ENCODE measurements around the gene DET1.
"Not testable (repeated sequence)": the region's sequence is repeated elsewhere in the genome, so short reads cannot be mapped to it uniquely, and the experiment has no call there.

Gene DET1

GRCh38 chr15:88491158-88491557 lies 55.3 kb downstream of the DET1 start:
- no peak overlapping the region for H3K4me3 Mint-ChIP-seq
- H3K27ac Mint-ChIP-seq: no peak overlapping the region
- H3K9me3 Mint-ChIP-seq: no peaks in the 10 kb centered on the region
- no peaks in the 10 kb centered on the region for H3K4me1 Mint-ChIP-seq
- no peak for DNase-seq (ENCODE audit: low spot score in 2 of 2)
- no peak for ATAC-seq
- no peaks in the 10 kb centered on the region for H3K36me3 Mint-ChIP-seq

- DNase-seq (ENCODE audit: low spot score in 2 of 2): no peak
- Mint-ChIP-seq H3K4me3 (no peak overlapping the region), H3K9me3 (no peaks in the 10 kb centered on the region), H3K36me3 (no peaks in the 10 kb centered on the region), H3K27ac (peak overlapping the region; percentile 20), H3K4me1 (no peaks in the 10 kb centered on the region)
- no peak for ATAC-seq
Measured at GRCh38 chr15:88490036-88490435, 56.4 kb downstream of the DET1 start.

- DNase-seq (ENCODE audit: low spot score in 2 of 2) (no peak), ATAC-seq (no peak)
- no peaks in the 10 kb centered on the region for H3K4me1 Mint-ChIP-seq
- no peak overlapping the region for H3K4me3 Mint-ChIP-seq
- H3K36me3 Mint-ChIP-seq: no peaks in the 10 kb centered on the region
- no peaks in the 10 kb centered on the region for H3K9me3 Mint-ChIP-seq
- H3K27ac Mint-ChIP-seq: peak overlapping the region; percentile 20
Measured at GRCh38 chr15:88489321-88489720, 57.2 kb downstream of the DET1 start.

GRCh38 chr15:88487796-88488523 lies 58.5 kb downstream of the DET1 start:
- Mint-ChIP-seq H3K9me3 (no peaks in the 10 kb centered on the region), H3K36me3 (no peaks in the 10 kb centered on the region), H3K27ac (peak overlapping the region; percentile 58), H3K4me1 (no peaks in the 10 kb centered on the region), H3K4me3 (no peak overlapping the region)
- DNase-seq (ENCODE audit: low spot score in 2 of 2) (no peak), ATAC-seq (no peak)

GRCh38 chr15:88487178-88487795 lies 59.2 kb downstream of the DET1 start:
- Mint-ChIP-seq H3K4me1 (no peaks in the 10 kb centered on the region), H3K27ac (peak overlapping the region; percentile 58), H3K9me3 (no peaks in the 10 kb centered on the region), H3K4me3 (no peak overlapping the region), H3K36me3 (no peaks in the 10 kb centered on the region)
- DNase-seq (ENCODE audit: low spot score in 2 of 2) (no peak), ATAC-seq (no peak)

- ATAC-seq (no peak), DNase-seq (ENCODE audit: low spot score in 2 of 2) (no peak)
- Mint-ChIP-seq H3K4me3 (no peak overlapping the region), H3K27ac (no peak overlapping the region), H3K9me3 (no peaks in the 10 kb centered on the region), H3K36me3 (no peaks in the 10 kb centered on the region), H3K4me1 (no peaks in the 10 kb centered on the region)
Measured at GRCh38 chr15:88484682-88485331, 61.7 kb downstream of the DET1 start.

GRCh38 chr15:88482263-88482662 lies 64.2 kb downstream of the DET1 start:
- Mint-ChIP-seq H3K36me3 (peaks cover 18% of the 10 kb centered on the region), H3K9me3 (no peaks in the 10 kb centered on the region), H3K4me3 (no peak overlapping the region), H3K27ac (no peak overlapping the region), H3K4me1 (no peaks in the 10 kb centered on the region)
- DNase-seq (ENCODE audit: low spot score in 2 of 2) (no peak), ATAC-seq (no peak)

GRCh38 chr15:88480981-88481380 lies 65.5 kb downstream of the DET1 start:
- DNase-seq (ENCODE audit: low spot score in 2 of 2) (no peak), ATAC-seq (no peak)
- H3K4me3 Mint-ChIP-seq: no peak overlapping the region
- H3K4me1 Mint-ChIP-seq: no peaks in the 10 kb centered on the region
- H3K9me3 Mint-ChIP-seq: no peaks in the 10 kb centered on the region
- no peak overlapping the region for H3K27ac Mint-ChIP-seq
- H3K36me3 Mint-ChIP-seq: peaks cover 28% of the 10 kb centered on the region

- Mint-ChIP-seq H3K4me1 (no peaks in the 10 kb centered on the region), H3K36me3 (peaks cover 46% of the 10 kb centered on the region), H3K27ac (no peak overlapping the region), H3K4me3 (no peak overlapping the region), H3K9me3 (no peaks in the 10 kb centered on the region)
- no peak for ATAC-seq
- no peak for DNase-seq (ENCODE audit: low spot score in 2 of 2)
Measured at GRCh38 chr15:88479169-88479568, 67.3 kb downstream of the DET1 start.

GRCh38 chr15:88477904-88478303 lies 68.6 kb downstream of the DET1 start:
- ATAC-seq (no peak), DNase-seq (ENCODE audit: low spot score in 2 of 2) (no peak)
- Mint-ChIP-seq H3K36me3 (peaks cover 56% of the 10 kb centered on the region), H3K9me3 (no peaks in the 10 kb centered on the region), H3K27ac (no peak overlapping the region), H3K4me3 (no peak overlapping the region), H3K4me1 (no peaks in the 10 kb centered on the region)

- Mint-ChIP-seq H3K36me3 (peaks cover 62% of the 10 kb centered on the region), H3K4me3 (no peak overlapping the region), H3K27ac (no peak overlapping the region), H3K9me3 (no peaks in the 10 kb centered on the region), H3K4me1 (peaks cover 4% of the 10 kb centered on the region)
- ATAC-seq (no peak), DNase-seq (ENCODE audit: low spot score in 2 of 2) (no peak)
Measured at GRCh38 chr15:88477126-88477525, 69.4 kb downstream of the DET1 start.

GRCh38 chr15:88476635-88477060 lies 69.8 kb downstream of the DET1 start:
- no peaks in the 10 kb centered on the region for H3K9me3 Mint-ChIP-seq
- no peak for DNase-seq (ENCODE audit: low spot score in 2 of 2)
- H3K27ac Mint-ChIP-seq: no peak overlapping the region
- peaks cover 67% of the 10 kb centered on the region for H3K36me3 Mint-ChIP-seq
- no peak for ATAC-seq
- peaks cover 9% of the 10 kb centered on the region for H3K4me1 Mint-ChIP-seq
- no peak overlapping the region for H3K4me3 Mint-ChIP-seq

GRCh38 chr15:88473661-88474293 lies 72.7 kb downstream of the DET1 start:
- ATAC-seq; H3K27ac Mint-ChIP-seq; DNase-seq (ENCODE audit: low spot score in 2 of 2); H3K4me3 Mint-ChIP-seq; H3K9me3 Mint-ChIP-seq: not testable (repeated sequence)
- peaks cover 64% of the 10 kb centered on the region for H3K36me3 Mint-ChIP-seq
- peaks cover 10% of the 10 kb centered on the region for H3K4me1 Mint-ChIP-seq

- Mint-ChIP-seq H3K36me3 (peaks cover 63% of the 10 kb centered on the region), H3K9me3 (no peaks in the 10 kb centered on the region), H3K4me3 (no peak overlapping the region), H3K27ac (peak overlapping the region; percentile 81), H3K4me1 (peaks cover 18% of the 10 kb centered on the region)
- no peak for DNase-seq (ENCODE audit: low spot score in 2 of 2)
- ATAC-seq: no peak
Measured at GRCh38 chr15:88472225-88472624, 74.3 kb downstream of the DET1 start.

- peaks cover 57% of the 10 kb centered on the region for H3K36me3 Mint-ChIP-seq
- peaks cover 30% of the 10 kb centered on the region for H3K4me1 Mint-ChIP-seq
- no peak overlapping the region for H3K27ac Mint-ChIP-seq
- ATAC-seq (no peak), DNase-seq (ENCODE audit: low spot score in 2 of 2) (no peak)
- H3K9me3 Mint-ChIP-seq: no peaks in the 10 kb centered on the region
- no peak overlapping the region for H3K4me3 Mint-ChIP-seq
Measured at GRCh38 chr15:88470625-88471372, 75.7 kb downstream of the DET1 start.
